OCI-LY1 (cell line): ENCODE results near the gene IFT88.

Source experiments
- H2AFZ ChIP-seq: fragments of 200-600 bp; sonication (generic), shearing (Covaris generic); 2 replicates; pipeline ENCODE4 v1.6.0; 2014; ENCODE audit warnings: antibody characterized with exemption, mild to moderate bottlenecking, low read length
- H3F3A ChIP-seq: fragments of 200-600 bp; sonication (generic), shearing (Covaris generic); 2 replicates; pipeline ENCODE4 v1.6.0; 2014; ENCODE audit warnings: mild to moderate bottlenecking, antibody characterized with exemption, low read length, moderate library complexity; ENCODE audit not compliant: insufficient read depth
- H3K27ac ChIP-seq: fragments of 200-600 bp; sonication (generic); 2 replicates; pipeline ENCODE4 v1.5.1; 2014; ENCODE audit warnings: low read length, mixed run types, mild to moderate bottlenecking, low read depth; ENCODE audit not compliant: poor library complexity, severe bottlenecking
- H3K27me3 ChIP-seq: fragments of 200-600 bp; sonication (generic); 2 replicates; pipeline ENCODE4 v1.6.0; 2014; ENCODE audit warnings: antibody characterized with exemption, mild to moderate bottlenecking, low read length, moderate library complexity; ENCODE audit not compliant: insufficient read depth
- H3K36me3 ChIP-seq: fragments of 200-600 bp; sonication (generic); 2 replicates; pipeline ENCODE4 v1.6.1; 2014; ENCODE audit warnings: mild to moderate bottlenecking, antibody characterized with exemption, low read length, moderate library complexity, mixed read lengths; ENCODE audit not compliant: insufficient read depth
- H3K4me1 ChIP-seq: fragments of 200-600 bp; sonication (generic); 2 replicates; pipeline ENCODE4 v1.5.1; 2014; ENCODE audit warnings: mild to moderate bottlenecking, low read length, moderate library complexity; ENCODE audit not compliant: insufficient read depth, severe bottlenecking
- H3K4me2 ChIP-seq: fragments of 200-600 bp; sonication (generic), shearing (Covaris generic); 2 replicates; pipeline ENCODE4 v1.6.1; 2014; ENCODE audit warnings: low read length
- H3K4me3 ChIP-seq: fragments of 200-600 bp; sonication (generic); 2 replicates; pipeline ENCODE4 v1.5.1; 2014; ENCODE audit warnings: low read length, low read depth, mild to moderate bottlenecking, mixed read lengths; ENCODE audit not compliant: poor library complexity, severe bottlenecking
- H3K79me2 ChIP-seq: fragments of 200-600 bp; shearing (Covaris generic); 2 replicates; pipeline ENCODE4 v1.6.1; 2016; ENCODE audit warnings: mixed run types, low read length, mixed read lengths; ENCODE audit not compliant: insufficient read depth
- H3K9ac ChIP-seq: fragments of 200-600 bp; sonication (generic), shearing (Covaris generic); 2 replicates; pipeline ENCODE4 v1.6.1; 2014; ENCODE audit warnings: mild to moderate bottlenecking, low read length, mixed read lengths
- H3K9me2 ChIP-seq: fragments of 200-600 bp; sonication (generic), shearing (Covaris generic); 2 replicates; pipeline ENCODE4 v1.6.1; 2014; ENCODE audit warnings: low read depth, mild to moderate bottlenecking, low read length, mixed read lengths
- H3K9me3 ChIP-seq: fragments of 200-600 bp; shearing (Covaris generic); 2 replicates; pipeline ENCODE4 v1.6.1; 2014; ENCODE audit warnings: low read length, mixed read lengths
- H4K20me1 ChIP-seq: fragments of 200-600 bp; sonication (generic), shearing (Covaris generic); 2 replicates; pipeline ENCODE4 v1.6.0; 2016; ENCODE audit warnings: mild to moderate bottlenecking, low read length; ENCODE audit not compliant: insufficient read depth
- CTCF ChIP-seq: fragments of 200-600 bp; sonication (generic), shearing (Covaris generic); IDR thresholded peaks from 2 replicates; pipeline ENCODE4 v1.5.1; 2017; ENCODE audit warnings: mild to moderate bottlenecking, antibody characterized with exemption, low read length, moderate library complexity, mixed read lengths
- EZH2 ChIP-seq: fragments of 200-600 bp; sonication (generic), shearing (Covaris generic); IDR thresholded peaks from 2 replicates; pipeline ENCODE4 v1.8.0; 2017; ENCODE audit warnings: borderline replicate concordance, mixed run types, mild to moderate bottlenecking, antibody characterized with exemption, low read length, moderate library complexity, mixed read lengths

The IFT88 gene

GRCh38 chr13:20709369-20709768 is 142.4 kb downstream of the IFT88 start:
- TF ChIP-seq CTCF (no peak), EZH2 (no peak)
- H3K4me1 ChIP-seq = peaks cover 6% of the 10 kb centered on the region
- H3F3A ChIP-seq = no peaks in the 10 kb centered on the region
- H3K27me3 ChIP-seq = 0 out of 2 replicates have a peak, but pooled peaks cover 5% of the 10 kb centered on the region
- no peak overlapping the region for H3K27ac ChIP-seq
- no peaks in the 10 kb centered on the region for H3K36me3 ChIP-seq
- H4K20me1 ChIP-seq = no peaks in the 10 kb centered on the region
- H3K9me3 ChIP-seq = no peaks in the 10 kb centered on the region
- no peaks in the 10 kb centered on the region for H3K79me2 ChIP-seq
- no peak overlapping the region for H3K4me2 ChIP-seq
- no peak overlapping the region for H3K9ac ChIP-seq
- no peak overlapping the region for H2AFZ ChIP-seq
- no peaks in the 10 kb centered on the region for H3K9me2 ChIP-seq
- no peak overlapping the region for H3K4me3 ChIP-seq

- no peak overlapping the region for H2AFZ ChIP-seq
- H3K4me1 ChIP-seq = peaks cover 6% of the 10 kb centered on the region
- no peaks in the 10 kb centered on the region for H3K9me2 ChIP-seq
- H3K27me3 ChIP-seq = 0 out of 2 replicates have a peak, but pooled peaks cover 5% of the 10 kb centered on the region
- H3K4me3 ChIP-seq = no peak overlapping the region
- no peaks in the 10 kb centered on the region for H3F3A ChIP-seq
- H3K36me3 ChIP-seq = no peaks in the 10 kb centered on the region
- TF ChIP-seq CTCF (no peak), EZH2 (no peak)
- no peaks in the 10 kb centered on the region for H4K20me1 ChIP-seq
- no peak overlapping the region for H3K4me2 ChIP-seq
- H3K27ac ChIP-seq = no peak overlapping the region
- no peak overlapping the region for H3K9ac ChIP-seq
- H3K9me3 ChIP-seq = no peaks in the 10 kb centered on the region
- no peaks in the 10 kb centered on the region for H3K79me2 ChIP-seq
Observed at GRCh38 chr13:20709782-20710181, 142.8 kb downstream of the IFT88 start.

- Histone ChIP-seq H3K4me1 (peaks cover 6% of the 10 kb centered on the region), H3K79me2 (no peaks in the 10 kb centered on the region), H3K36me3 (no peaks in the 10 kb centered on the region), H2AFZ (no peak overlapping the region), H3K9ac (no peak overlapping the region), H3K4me2 (no peak overlapping the region), H4K20me1 (no peaks in the 10 kb centered on the region), H3F3A (no peaks in the 10 kb centered on the region), H3K9me2 (no peaks in the 10 kb centered on the region), H3K27ac (no peak overlapping the region), H3K4me3 (no peak overlapping the region), H3K9me3 (no peaks in the 10 kb centered on the region), H3K27me3 (0 out of 2 replicates have a peak, but pooled peaks cover 5% of the 10 kb centered on the region)
- TF ChIP-seq CTCF = peak; percentile 34; the same call in 1 of the 2 replicates
- no peak for TF ChIP-seq EZH2
Observed at GRCh38 chr13:20711301-20712044, 144.5 kb downstream of the IFT88 start.
